K562 (cell line): Measurements from ENCODE around the gene MOB1B. TPM values are rescaled to one million over a fixed set of nuclear protein-coding genes. Genes with fewer than 3 reads are reported as not detected.

ENCODE experiments used
- ATAC-seq: fragments of 200-7000 bp; cut with Tn5 transposase; 3 replicates; pipeline ENCODE4 v1.9.1; 2020; ENCODE audit warnings: moderate library complexity
- BruUV-seq: library from RNA; stranded (reverse); fragments of 400-500 nt; replicated peaks from 2 replicates; lab custom pipeline; 2021; lab: Mats Ljungman, UMichigan
- CTCF ChIA-PET: fragments of 300-600 bp; formaldehyde crosslinking; extraction: SDS; loops from one replicate; lab custom pipeline; 2021; ENCODE audit warnings: low intra/inter-chr PET ratio; lab: Yijun Ruan, JAX
- POLR2A ChIA-PET: fragments of 300-600, 350-650 bp; sonication (Branson Sonifier 250); formaldehyde crosslinking; extraction: SDS; loops from one replicate; lab custom pipeline; 2021; ENCODE audit warnings: antibody characterized with exemption, inconsistent platforms; lab: Yijun Ruan, JAX
- DNase-seq, 4 experiments: peaks; one replicate each; pipeline versions ENCODE4 v3.0.0 to v3.0.0-alpha.2; 2011 to 2018; ENCODE audit warnings: low spot score in 3 of 4, mixed read lengths in 3 of 4; ENCODE audit errors: extremely low read depth in 1 of 4
- FAIRE-seq: peaks from 2 replicates; lab custom pipeline; 2011; peaks lifted over from hg19 to GRCh38; lab: Jason Lieb, UNC
- H2AFZ ChIP-seq: 2 replicates; pipeline ENCODE4 v1.6.0; 2011; ENCODE audit warnings: low read depth, low read length, control low read depth, inconsistent platforms
- H3K27ac ChIP-seq: fragments of 200-600 bp; 3 replicates; pipeline ENCODE4 v1.8.0; 2011; ENCODE audit warnings: low read depth, mild to moderate bottlenecking, control low read depth, inconsistent platforms, low read length, moderate library complexity, mixed read lengths; ENCODE audit errors: extremely low read depth
- H3K27me3 ChIP-seq, 2 experiments: fragments of 300-600 bp in 1 of 2; 2 replicates in 1 of 2; 3 replicates in 1 of 2; pipeline versions ENCODE4 v1.6.0 to v1.8.0; 2011; ENCODE audit warnings: inconsistent platforms in 2 of 2, low read length in 2 of 2, mild to moderate bottlenecking in 1 of 2, mixed read lengths in 1 of 2, moderate library complexity in 1 of 2; ENCODE audit not compliant: control insufficient read depth in 2 of 2, insufficient read depth in 2 of 2
- H3K36me3 ChIP-seq: fragments of 300-600 bp; 3 replicates; pipeline ENCODE4 v1.8.0; 2011; ENCODE audit warnings: mild to moderate bottlenecking, low read length, inconsistent platforms; ENCODE audit not compliant: control insufficient read depth, insufficient read depth
- H3K4me1 ChIP-seq, 2 experiments: fragments of 200-600 bp in 1 of 2; replicated peaks in 1 of 2; 2 replicates in 1 of 2; 3 replicates in 1 of 2; pipeline versions ENCODE4 v1.5.1 to v1.8.0; 2011; ENCODE audit warnings: inconsistent platforms in 2 of 2, low read length in 2 of 2, mild to moderate bottlenecking in 1 of 2, mixed read lengths in 1 of 2, moderate library complexity in 1 of 2; ENCODE audit not compliant: control insufficient read depth in 2 of 2, insufficient read depth in 2 of 2
- H3K4me2 ChIP-seq: 2 replicates; pipeline ENCODE4 v1.6.1; 2011; ENCODE audit warnings: low read length, control low read depth, inconsistent platforms, mixed read lengths; ENCODE audit not compliant: insufficient read depth
- H3K4me3 ChIP-seq: fragments of 200-600 bp; sonication (generic), shearing (Covaris generic); 2 replicates; pipeline ENCODE4 v1.5.1; 2016; ENCODE audit warnings: control low read depth, inconsistent platforms
- H3K79me2 ChIP-seq: fragments of 200-600 bp; 3 replicates; pipeline ENCODE4 v1.8.0; 2011; ENCODE audit warnings: low read length, inconsistent platforms; ENCODE audit not compliant: control insufficient read depth, insufficient read depth
- H3K9ac ChIP-seq, 2 experiments: 2 replicates each; pipeline versions ENCODE4 v1.6.0 to v1.6.1; 2011; ENCODE audit warnings: low read depth in 2 of 2, low read length in 2 of 2, control low read depth in 1 of 2, inconsistent platforms in 1 of 2, mild to moderate bottlenecking in 1 of 2, mixed read lengths in 1 of 2; ENCODE audit not compliant: insufficient read depth in 1 of 2
- H3K9me1 ChIP-seq: one replicate; pipeline ENCODE4 v1.6.0; 2011; ENCODE audit warnings: inconsistent platforms, mild to moderate bottlenecking, low read length, moderate library complexity; ENCODE audit not compliant: control insufficient read depth, insufficient read depth
- H3K9me3 ChIP-seq: replicated peaks from 2 replicates; pipeline ENCODE4 v1.5.1; 2011; ENCODE audit warnings: low read depth, low read length, inconsistent platforms; ENCODE audit not compliant: control insufficient read depth, insufficient read depth
- H4K20me1 ChIP-seq: replicated peaks from 2 replicates; pipeline ENCODE4 v1.6.1; 2011; ENCODE audit warnings: low read length, inconsistent platforms, mixed read lengths; ENCODE audit not compliant: control insufficient read depth, insufficient read depth
- ESRRA ChIP-seq: fragments of 450-650 bp; IDR thresholded peaks from 2 replicates; pipeline ENCODE4 v1.6.1; 2014; ENCODE audit warnings: low read depth, mild to moderate bottlenecking, moderate library complexity, borderline replicate concordance
- HNRNPK ChIP-seq: fragments of 200-400 bp; formaldehyde crosslinking; IDR thresholded peaks from one replicate; pipeline ENCODE4 v1.6.1; 2018; ENCODE audit warnings: mild to moderate bottlenecking, low read depth, low read length; ENCODE audit not compliant: poor library complexity, severe bottlenecking
- HSF4 ChIP-seq: fragments of 250-450 bp; sonication (Bioruptor Pico); IDR thresholded peaks from 2 replicates; pipeline ENCODE4 v2.1.2; 2022; ENCODE audit warnings: mild to moderate bottlenecking, moderate library complexity, borderline replicate concordance
- TAF9B ChIP-seq: fragments of 450-650 bp; IDR thresholded peaks from 2 replicates; pipeline ENCODE4 v1.6.1; 2018; ENCODE audit warnings: mild to moderate bottlenecking; ENCODE audit not compliant: partially characterized antibody
- whole genome bisulfite sequencing: fragments of 100-300 bp; shearing (Covaris generic); methylation state at CpG from one replicate; pipeline ENCODE4 v1.1.6; 2016; ENCODE audit warnings: low coverage, mixed read lengths; ENCODE audit not compliant: insufficient coverage; ENCODE audit errors: missing lambda C conversion rate; 5-methylcytosine and 5-hydroxymethylcytosine counted together
- in situ Hi-C: fragments of 300-500 bp; cut with MboI; formaldehyde crosslinking; loops from 4 replicates; pipeline ENCODE4 v1.15.0; 2018; ENCODE audit warnings: inconsistent platforms, mixed read lengths
- intact Hi-C: fragments of 100-400 bp; cut with micrococcal nuclease; formaldehyde crosslinking; loops from 2 replicates; pipeline ENCODE4 v1.14.2; 2022
- polyA plus RNA-seq, 8 experiments: library from polyadenylated mRNA; depleted of rRNA in 4 of 8; stranded (reverse) in 5 of 8; unstranded in 3 of 8; fragments of >200 nt; fragmentation: Nextera tagmentation in 2 of 8; fragmentation: Illumina TruSeq in 1 of 8; extraction: Ambion mirVana in 2 of 8; extraction: Trizol in 1 of 8; gene quantifications; 2 replicates each; pipeline versions ENCODE4 v1.2.1 to v1.2.3, GENCODE V29; 2011 to 2014; ENCODE audit warnings: inconsistent platforms in 1 of 8, missing spikeins in 1 of 8
- total RNA-seq, 7 experiments: library from RNA; depleted of rRNA in 6 of 7; stranded (reverse); fragments of >200 nt in 6 of 7; fragmentation: Illumina TruSeq in 2 of 7; extraction: Trizol in 2 of 7; gene quantifications; 2 replicates each; pipeline versions ENCODE4 v1.2.1 to v1.2.3, GENCODE V29; 2011 to 2021; ENCODE audit warnings: low replicate concordance in 1 of 7
- TF ChIP-seq, protein P1 (sequence below): fragments of 450-650 bp; IDR thresholded peaks from 2 replicates; pipeline ENCODE4 v1.6.1; 2016; ENCODE audit warnings: borderline replicate concordance
- TF ChIP-seq, protein P2 (sequence below): fragments of 450-650 bp; IDR thresholded peaks from one replicate; pipeline ENCODE4 v1.6.1; 2018; ENCODE audit warnings: mild to moderate bottlenecking, moderate library complexity; ENCODE audit not compliant: partially characterized antibody

MOB1B gene
- total and polyA plus RNA-seq, 9 of the 15 experiments (the other 6 are each of a cell fraction or from before 2014, with no cell fraction given): 8.4 to 37.8 (median 19.0) TPM

DNA sequence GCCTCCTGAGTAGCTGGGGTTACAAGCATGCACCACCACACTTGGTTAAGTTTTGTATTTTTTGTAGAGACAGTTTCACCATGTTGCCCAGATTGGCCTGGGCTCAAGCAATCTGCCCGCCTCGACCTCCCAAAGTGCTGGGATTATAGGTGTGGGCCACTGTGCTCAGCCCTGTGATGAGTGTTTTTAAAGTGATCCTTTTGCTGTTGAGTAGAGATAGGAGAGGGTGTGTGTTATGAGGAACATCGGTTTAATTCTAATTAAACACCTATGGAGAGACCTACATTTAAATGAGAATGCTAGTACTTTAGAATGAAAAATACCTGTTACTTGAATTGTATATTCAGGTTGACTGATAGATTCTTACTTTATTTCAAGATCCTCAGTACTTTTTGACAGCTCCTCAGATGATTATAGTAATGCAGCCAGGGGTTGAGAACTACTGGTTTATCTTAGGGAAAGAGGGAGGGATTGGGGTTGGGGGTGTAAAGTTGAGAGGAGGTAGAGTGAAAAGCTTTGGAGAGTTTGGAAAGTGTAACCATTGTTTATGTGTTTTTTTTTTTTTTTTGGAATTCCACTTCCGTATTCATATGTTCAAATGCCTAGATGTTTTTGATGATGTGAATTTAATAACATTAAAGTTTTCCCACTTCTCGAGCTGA, 54.5 kb downstream of the MOB1B start:
- no peaks in the 10 kb centered on the region for H3K9me3 ChIP-seq
- no peak overlapping the region for H3K27ac ChIP-seq
- BruUV-seq: no TSS peak
- POLR2A ChIA-PET: no interaction called here
- ATAC-seq: peak; percentile 40
- peaks cover 8% of the 10 kb centered on the region; the same call in 1 of the 2 replicates for H4K20me1 ChIP-seq
- peaks cover 32% of the 10 kb centered on the region for H3K36me3 ChIP-seq
- H3K4me1 ChIP-seq: peaks cover 4 to 8% of the 10 kb centered on the region in 2 experiments; a peak in 4 of 5 replicates
- peaks cover 70% of the 10 kb centered on the region for H3K79me2 ChIP-seq
- DNase-seq: no peak
- CTCF ChIA-PET: no interaction called here
- FAIRE-seq: no peak
- WGBS: 43% methylated on average over 4 of the region's 5 CpGs
- H3K9me1 ChIP-seq: no peaks in the 10 kb centered on the region
- intact Hi-C loops: no loop called here
- H3K27me3 ChIP-seq: no peaks in the 10 kb centered on the region
- TF ChIP-seq HNRNPK (peak; percentile 57), ESRRA (no peak)
- no peak overlapping the region for H3K4me2 ChIP-seq
- no peak overlapping the region for H2AFZ ChIP-seq
- in situ Hi-C loops: no loop called here
- H3K9ac ChIP-seq: no peak overlapping the region
- H3K4me3 ChIP-seq: no peak overlapping the region

DNA sequence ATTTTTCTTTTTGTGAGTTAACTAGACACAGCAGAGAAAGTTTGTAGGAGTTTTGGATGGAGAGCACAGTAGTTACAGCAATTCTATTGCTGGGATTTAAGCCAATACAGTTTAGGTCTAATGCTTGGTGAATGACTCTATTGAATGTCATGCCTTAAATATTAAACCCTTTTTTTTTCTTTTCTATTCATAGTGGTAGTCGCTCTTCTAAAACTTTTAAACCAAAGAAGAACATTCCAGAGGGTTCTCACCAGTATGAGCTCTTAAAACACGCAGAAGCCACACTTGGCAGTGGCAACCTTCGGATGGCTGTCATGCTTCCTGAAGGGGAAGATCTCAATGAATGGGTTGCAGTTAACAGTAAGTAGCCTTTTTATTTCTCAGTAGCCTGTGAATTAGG, 56.5 kb downstream of the MOB1B start:
- Histone ChIP-seq H3K4me3 (no peak overlapping the region), H3K9me3 (no peaks in the 10 kb centered on the region), H3K9me1 (no peaks in the 10 kb centered on the region), H3K79me2 (peaks cover 51% of the 10 kb centered on the region), H4K20me1 (peaks cover 5% of the 10 kb centered on the region; the same call in 1 of the 2 replicates), H3K27me3 (no peaks in the 10 kb centered on the region), H3K27ac (no peak overlapping the region), H3K4me1 (peaks cover 0 to 4% of the 10 kb centered on the region in 2 experiments; a peak in 3 of 5 replicates), H2AFZ (no peak overlapping the region), H3K9ac (no peak overlapping the region), H3K36me3 (peaks cover 48% of the 10 kb centered on the region), H3K4me2 (no peak overlapping the region)
- in situ Hi-C loops (no loop called here), intact Hi-C loops (no loop called here)
- CTCF ChIA-PET: no interaction called here
- ATAC-seq (no peak), DNase-seq (no peak), FAIRE-seq (no peak)
- WGBS: 83% methylated on average over 3 of the region's 3 CpGs
- POLR2A ChIA-PET: interaction anchor here (1.3 kb wide), 1 partner anchor 14 kb away, joined by 3 read pairs; no protein-coding TSS in a partner anchor
- BruUV-seq: no TSS peak
- no peak for TF ChIP-seq HSF4 (CRISPR knock-in tag)
- TF ChIP-seq TAF9B: no peak
- TF ChIP-seq, protein P1, sequence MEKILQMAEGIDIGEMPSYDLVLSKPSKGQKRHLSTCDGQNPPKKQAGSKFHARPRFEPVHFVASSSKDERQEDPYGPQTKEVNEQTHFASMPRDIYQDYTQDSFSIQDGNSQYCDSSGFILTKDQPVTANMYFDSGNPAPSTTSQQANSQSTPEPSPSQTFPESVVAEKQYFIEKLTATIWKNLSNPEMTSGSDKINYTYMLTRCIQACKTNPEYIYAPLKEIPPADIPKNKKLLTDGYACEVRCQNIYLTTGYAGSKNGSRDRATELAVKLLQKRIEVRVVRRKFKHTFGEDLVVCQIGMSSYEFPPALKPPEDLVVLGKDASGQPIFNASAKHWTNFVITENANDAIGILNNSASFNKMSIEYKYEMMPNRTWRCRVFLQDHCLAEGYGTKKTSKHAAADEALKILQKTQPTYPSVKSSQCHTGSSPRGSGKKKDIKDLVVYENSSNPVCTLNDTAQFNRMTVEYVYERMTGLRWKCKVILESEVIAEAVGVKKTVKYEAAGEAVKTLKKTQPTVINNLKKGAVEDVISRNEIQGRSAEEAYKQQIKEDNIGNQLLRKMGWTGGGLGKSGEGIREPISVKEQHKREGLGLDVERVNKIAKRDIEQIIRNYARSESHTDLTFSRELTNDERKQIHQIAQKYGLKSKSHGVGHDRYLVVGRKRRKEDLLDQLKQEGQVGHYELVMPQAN: no peak
- TF ChIP-seq, protein P2, sequence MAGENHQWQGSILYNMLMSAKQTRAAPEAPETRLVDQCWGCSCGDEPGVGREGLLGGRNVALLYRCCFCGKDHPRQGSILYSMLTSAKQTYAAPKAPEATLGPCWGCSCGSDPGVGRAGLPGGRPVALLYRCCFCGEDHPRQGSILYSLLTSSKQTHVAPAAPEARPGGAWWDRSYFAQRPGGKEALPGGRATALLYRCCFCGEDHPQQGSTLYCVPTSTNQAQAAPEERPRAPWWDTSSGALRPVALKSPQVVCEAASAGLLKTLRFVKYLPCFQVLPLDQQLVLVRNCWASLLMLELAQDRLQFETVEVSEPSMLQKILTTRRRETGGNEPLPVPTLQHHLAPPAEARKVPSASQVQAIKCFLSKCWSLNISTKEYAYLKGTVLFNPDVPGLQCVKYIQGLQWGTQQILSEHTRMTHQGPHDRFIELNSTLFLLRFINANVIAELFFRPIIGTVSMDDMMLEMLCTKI: no peak
